CD4-positive, alpha-beta T cell treated with Interleukin-1 beta for 1 hour (primary cell): ENCODE measurements around the gene MOV10L1.

ENCODE experiments used
- DNase-seq, 2 donors: peaks; one replicate each; pipeline ENCODE4 v3.0.0-alpha.2; 2020 to 2022

Gene MOV10L1

DNA sequence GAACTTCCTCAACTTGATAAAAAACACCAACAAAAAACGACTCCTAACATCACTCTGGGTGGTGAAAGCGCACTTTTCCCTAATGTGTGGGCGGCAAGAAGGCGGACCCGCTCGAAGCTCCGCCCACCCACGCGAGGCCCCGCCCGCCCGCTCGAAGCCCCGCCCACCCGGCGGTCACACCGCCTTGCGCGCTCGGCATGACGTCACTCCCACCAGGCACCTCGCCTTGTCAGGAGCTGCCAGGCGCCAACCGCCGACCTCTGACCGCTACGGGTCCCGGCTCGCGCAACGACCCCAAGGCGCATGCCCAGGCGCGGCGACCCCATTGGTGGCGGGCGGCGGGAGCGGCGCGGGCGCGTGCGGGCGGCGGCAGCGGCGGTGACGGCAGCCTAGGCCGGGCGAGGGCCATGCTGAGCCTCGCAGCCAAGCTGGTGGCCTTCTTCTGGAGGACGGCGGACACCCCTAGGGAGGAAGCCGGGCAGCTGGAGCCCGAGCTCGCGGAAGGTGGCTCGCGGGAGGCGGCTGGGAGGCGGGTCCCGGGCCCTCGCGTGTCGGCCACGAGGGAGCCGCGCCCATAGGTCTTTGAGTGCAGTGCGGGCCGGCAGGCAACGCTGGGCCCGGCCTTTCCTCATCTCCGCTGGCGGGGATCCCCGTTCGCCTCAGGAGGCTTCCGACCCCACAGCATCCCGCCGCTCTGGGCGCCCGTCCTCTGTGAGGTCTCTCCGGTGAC, at the start of gene MOV10L1:
TSS of gene MOV10L1 (plus strand) at position 325 of the 730 bp plus-strand sequence. CDS start at position 408, 83 bp downstream.
- peak; percentile 35 to 76 for DNase-seq

DNA sequence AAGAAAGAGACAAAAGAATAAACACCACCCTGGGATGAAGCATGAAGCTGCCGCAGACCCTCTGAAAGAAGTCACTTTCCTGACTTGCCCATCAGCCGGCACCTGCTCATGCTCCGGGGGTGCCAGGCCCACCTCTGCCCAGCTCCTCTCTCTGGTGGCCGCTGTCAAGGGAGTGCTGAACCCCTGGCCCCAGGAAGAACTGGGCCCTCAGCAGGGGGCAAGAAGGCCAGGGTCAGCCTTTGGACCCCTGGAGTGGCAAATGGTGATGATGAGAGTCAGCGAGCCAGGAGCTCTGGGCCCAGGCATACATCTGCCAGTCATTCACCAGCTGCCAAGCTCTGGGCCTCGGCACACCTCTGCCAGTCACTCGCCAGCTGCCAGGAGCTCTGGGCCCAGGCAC, 49.1 kb upstream of the MOV10L1 start:
- no peak for DNase-seq

- DNase-seq = no peak
These were observed 48.3 kb upstream of the MOV10L1 start for GRCh38 chr22:50041361-50042065.

DNA sequence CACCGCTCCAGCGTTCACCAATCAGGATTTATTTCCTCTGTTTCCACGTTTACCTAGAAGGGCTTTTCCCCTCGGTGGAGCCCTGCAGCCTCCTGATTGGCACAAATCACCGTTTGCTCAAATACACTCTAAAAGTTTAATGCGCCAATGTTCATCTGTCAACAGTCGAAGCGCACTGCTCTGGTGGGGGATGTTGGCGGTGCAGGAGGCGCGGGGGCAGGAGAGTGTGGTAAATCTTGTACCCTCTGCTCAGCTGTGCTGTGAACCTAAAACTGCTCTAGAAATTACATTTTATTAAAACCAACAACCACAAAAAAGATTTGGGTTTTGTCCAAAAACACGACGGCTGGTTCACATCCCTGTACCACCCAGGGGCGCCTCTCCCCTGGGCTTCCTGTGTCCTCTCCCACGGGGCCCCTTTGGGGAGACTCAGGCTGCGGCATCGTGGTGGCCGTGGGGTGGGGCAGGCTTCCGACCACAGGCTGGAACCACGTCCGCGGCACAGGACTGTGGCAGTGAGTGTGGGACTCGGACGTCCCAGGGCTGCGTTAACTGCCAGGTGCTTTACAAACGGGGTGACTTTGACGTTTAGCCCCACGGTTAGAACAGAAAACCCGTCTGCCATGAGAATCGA, 45.2 kb upstream of the MOV10L1 start:
- DNase-seq = no peak

GRCh38 chr22:50045211-50046018, 44.4 kb upstream of the MOV10L1 start:
- DNase-seq = no peak

DNA sequence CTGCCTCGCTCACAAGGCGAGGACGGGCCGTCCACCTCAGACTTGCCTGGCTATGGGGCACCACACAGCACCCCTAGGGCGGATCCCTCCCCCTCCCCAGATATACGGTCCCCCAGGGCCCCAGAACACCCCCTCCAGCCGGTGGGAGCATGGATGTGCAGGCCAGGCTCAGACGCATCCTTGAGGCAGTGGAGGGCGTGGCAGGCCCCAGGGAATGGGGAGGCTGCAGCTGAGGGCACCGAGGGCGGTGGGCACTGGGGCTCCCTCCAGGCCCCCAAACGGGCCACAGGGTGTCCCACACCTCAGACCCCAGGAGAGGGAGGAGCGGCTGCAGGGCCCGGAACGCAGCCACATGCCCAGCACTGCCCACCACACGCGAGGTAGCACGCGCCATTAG, 43.8 kb upstream of the MOV10L1 start:
- DNase-seq = no peak

DNA sequence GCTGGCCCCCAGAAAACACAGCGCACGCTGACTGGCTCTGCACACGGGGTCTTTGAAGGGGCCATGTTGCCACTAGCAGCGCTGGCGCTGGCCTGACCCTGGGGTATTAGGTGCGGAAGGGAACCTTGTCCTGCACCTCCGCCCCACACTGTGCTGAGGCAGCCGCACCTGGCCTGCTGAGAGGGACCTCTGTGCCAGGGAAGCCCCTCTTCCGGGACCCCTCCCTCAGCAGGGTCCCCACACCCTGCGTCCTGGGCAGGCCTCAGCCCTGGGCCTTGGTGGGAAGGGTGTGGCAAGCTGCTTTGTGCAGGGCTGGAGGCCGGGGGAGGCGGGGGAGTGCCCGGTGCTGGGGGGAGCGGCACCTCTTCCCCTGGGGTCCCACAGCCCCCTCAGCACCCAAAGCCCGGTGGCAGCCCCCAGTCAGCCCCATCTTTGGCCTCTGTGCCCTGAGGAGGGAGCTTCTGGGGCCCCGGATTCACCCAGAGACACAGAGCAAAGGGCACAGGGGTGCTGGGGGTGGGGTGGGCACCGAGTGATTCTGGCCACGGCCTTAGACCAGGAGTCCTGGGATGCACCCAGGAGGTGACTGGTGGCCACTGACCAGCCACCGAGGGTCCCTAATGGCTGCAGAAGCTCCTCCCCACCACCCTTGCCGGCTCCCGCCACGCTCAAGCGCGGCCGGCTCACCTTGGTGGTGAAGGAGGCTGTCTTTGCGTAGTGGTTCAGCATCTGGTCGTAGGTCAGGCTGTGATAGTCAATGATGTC, 43.1 kb upstream of the MOV10L1 start:
- DNase-seq = no peak

DNA sequence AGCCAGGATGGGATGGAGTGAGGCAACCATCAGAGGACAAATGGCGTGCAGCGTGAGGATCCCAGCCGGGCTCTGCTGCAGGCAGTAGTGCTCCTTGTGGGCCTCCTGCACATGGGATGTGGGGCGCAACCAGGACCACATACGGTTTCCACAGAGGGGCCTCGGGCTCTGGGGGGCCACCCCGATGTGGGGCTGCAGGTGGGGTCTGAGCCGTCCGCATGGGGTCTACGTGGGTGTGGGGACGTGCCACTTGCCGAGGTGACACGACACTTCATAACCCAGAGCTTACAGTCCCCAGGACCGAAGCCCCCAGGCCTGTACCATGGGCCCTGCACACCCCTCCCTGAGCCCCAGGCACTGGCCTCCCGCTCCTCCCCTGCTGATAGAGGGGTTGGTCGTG, 42.5 kb upstream of the MOV10L1 start:
- no peak for DNase-seq

GRCh38 chr22:50048061-50048765, 41.6 kb upstream of the MOV10L1 start:
- no peak for DNase-seq

GRCh38 chr22:50048836-50049235, 41.0 kb upstream of the MOV10L1 start:
- no peak for DNase-seq

- DNase-seq = no peak
These were observed 40.3 kb upstream of the MOV10L1 start for GRCh38 chr22:50049299-50050195.

DNA sequence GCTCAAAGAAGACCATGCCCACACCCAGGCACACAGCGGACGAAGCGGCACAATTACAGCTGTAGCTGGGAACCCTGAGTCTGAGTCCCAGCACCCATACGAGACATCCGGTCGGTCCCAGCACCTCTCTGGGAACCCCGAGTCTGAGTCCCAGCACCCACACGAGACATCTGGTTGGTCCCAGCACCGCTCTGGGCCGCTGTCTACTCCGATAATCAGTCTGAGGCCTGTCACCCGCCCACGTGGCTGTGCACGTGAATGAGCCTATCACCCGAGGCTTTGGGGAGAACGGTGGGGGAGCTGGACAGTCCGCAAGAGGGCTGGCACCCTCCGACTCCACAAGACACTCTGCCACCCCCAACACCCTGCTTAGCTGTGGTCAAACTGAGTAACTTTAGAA, 37.9 kb upstream of the MOV10L1 start:
- no peak for DNase-seq

GRCh38 chr22:50053861-50054260, 35.9 kb upstream of the MOV10L1 start:
- DNase-seq = no peak

DNA sequence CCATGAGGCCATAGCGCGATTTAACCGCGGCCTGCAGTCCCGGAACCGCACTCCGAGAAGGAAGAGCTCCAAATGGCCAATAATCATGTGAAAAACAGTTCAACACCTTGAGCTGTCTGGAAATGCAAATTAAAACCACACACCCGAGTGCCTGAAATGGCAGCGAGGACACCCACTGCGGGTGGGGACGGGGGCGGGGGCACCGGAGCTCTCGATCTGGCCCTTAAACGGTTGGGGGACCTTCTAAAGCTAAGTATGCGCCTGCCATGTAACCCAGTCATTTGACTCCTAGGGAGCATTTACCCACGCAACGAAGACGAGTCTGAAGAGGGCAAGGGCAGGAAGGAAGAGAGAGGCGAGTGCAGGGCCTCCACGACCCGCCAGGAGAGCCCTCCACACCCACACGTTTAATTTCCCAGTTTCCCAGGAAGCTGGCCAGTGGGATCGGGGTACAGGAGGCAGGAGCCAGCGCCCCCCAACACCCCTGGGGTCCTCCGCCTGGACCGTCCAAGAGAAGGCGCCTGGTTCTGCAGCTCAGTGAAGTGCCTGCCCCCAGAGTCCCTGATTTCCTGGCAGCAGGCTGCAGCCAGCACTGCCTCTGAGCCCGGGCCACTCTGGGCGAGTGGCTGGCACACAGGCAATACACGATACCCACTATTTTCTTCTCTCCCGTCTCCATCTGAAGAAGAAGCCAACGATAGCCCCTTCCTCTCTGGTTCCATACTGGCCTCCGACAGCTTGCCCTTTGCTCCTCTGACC, 33.4 kb upstream of the MOV10L1 start:
- no peak for DNase-seq

GRCh38 chr22:50057278-50058060, 32.3 kb upstream of the MOV10L1 start:
- DNase-seq = no peak

- no peak for DNase-seq
These were observed 31.5 kb upstream of the MOV10L1 start, which contains the start of gene TTLL8 for GRCh38 chr22:50058061-50058905. Gene TTLL8, minus strand, starts transcription at chr22:50058298.

DNA sequence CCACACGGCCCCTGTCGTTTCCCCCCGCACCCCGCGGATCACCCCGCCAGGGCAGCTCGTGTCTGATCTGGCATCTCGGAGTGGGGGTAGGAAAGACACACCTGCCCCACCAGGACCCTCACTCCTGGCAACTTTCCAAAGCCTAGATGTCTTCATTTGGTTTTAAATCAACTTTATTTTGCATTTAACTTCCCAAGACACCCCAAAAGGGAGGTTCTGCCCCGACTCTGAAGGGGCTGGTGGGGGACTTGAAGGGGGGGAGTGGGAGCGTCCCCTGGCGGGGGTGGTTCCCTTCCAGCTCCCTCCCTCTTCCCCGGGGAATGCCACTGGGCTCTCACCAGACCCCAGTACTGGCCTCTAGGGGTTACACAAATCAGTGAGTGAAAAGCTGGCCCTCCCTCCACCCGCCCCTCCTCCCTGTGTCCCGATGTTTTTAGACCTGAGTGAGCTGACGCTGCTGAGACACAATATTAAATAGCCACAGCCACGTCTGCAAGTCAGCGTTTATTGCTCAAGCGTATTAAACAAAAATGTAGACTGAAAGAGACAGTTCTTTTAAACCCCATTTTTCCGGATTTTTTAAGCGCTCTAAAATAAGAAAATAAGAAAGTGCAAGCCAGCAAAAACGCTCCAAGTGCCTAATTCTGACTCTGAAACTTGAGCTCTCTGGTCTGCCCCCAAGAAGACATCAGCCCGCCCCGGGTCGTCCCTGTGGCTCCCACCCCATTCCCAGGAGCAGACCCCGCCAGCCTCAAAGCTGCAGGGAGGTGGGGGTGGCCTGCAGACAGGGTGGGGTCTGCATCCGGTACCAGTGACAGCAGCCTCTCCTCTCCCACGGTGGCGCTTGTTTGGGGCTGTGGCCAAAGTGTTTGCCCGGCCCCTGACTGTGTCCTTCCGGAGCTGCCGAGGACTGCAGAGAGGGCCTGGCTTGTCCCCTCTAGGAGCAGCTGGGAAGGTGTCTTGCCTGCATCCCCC, 30.6 kb upstream of the MOV10L1 start:
- DNase-seq = no peak
